Activated T-helper 1 cell treated with anti-CD3 and anti-CD28 coated beads, Interleukin-12 subunit alpha, Interleukin-12 subunit beta, Interleukin-2, Interleukin-4 antibody, amounts not matched to agents 30 ng/mL and 10 ng/mL and 1 ng/mL, durations not matched to agents 14 hours and 24 hours and 36 hours (primary cell): ENCODE results near the gene MAPK10. TPM values are rescaled to one million over a fixed set of nuclear protein-coding genes. Genes with fewer than 3 reads are reported as not detected.

Experiments used
- DNase-seq: peaks from one replicate; pipeline ENCODE4 v3.0.0; 2021; ENCODE audit warnings: low spot score
- H3K27ac Mint-ChIP-seq: one replicate; pipeline ENCODE4 v1.8.0; 2021; ENCODE audit warnings: mild to moderate bottlenecking, mixed read lengths
- H3K27me3 Mint-ChIP-seq: one replicate; pipeline ENCODE4 v1.8.0; 2022; ENCODE audit warnings: mild to moderate bottlenecking, moderate library complexity, mixed read lengths; ENCODE audit not compliant: insufficient read depth
- H3K36me3 Mint-ChIP-seq: one replicate; pipeline ENCODE4 v1.8.0; 2021; ENCODE audit warnings: low read depth, mixed read lengths
- H3K4me1 Mint-ChIP-seq: one replicate; pipeline ENCODE4 v1.8.0; 2021; ENCODE audit warnings: low read depth, mixed read lengths
- H3K4me3 Mint-ChIP-seq: one replicate; pipeline ENCODE4 v1.8.0; 2021; ENCODE audit warnings: mild to moderate bottlenecking, moderate library complexity, mixed read lengths
- H3K9me3 Mint-ChIP-seq: one replicate; pipeline ENCODE4 v1.8.0; 2021; ENCODE audit warnings: mixed read lengths
- intact Hi-C: fragments of 100-400 bp; cut with micrococcal nuclease; formaldehyde crosslinking; loops from one replicate; pipeline ENCODE4 v1.15.1; 2024
- total RNA-seq: library from RNA; stranded (reverse); gene quantifications from 2 replicates; pipeline ENCODE4 v1.2.3, GENCODE V29; 2022

MAPK10 gene
- total RNA-seq, 1 donor from 2014 or later = not detected

DNA sequence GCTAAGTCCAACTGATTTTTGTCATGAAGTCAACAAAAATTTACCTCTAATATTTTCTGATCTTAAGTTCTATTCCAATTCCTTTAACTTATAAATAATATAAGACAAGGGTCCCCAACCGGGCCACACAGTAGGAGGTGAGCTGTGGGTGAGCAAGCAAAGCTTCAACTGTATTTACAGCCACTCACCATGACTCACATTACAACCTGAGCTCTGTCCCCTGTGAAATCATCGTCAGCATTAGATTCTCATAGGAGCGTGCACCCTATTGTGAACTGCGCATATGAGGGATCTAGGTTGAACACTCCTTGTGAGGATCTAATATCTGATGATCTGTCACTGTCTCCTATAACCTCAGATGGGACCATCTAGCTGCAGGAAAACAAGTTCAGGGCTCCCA lies 227.4 kb downstream of the MAPK10 start:
- H3K4me3 Mint-ChIP-seq = no peak overlapping the region
- H3K4me1 Mint-ChIP-seq = no peaks in the 10 kb centered on the region
- DNase-seq = no peak
- H3K9me3 Mint-ChIP-seq = peaks cover 7% of the 10 kb centered on the region
- H3K27ac Mint-ChIP-seq = no peak overlapping the region
- H3K27me3 Mint-ChIP-seq = no peaks in the 10 kb centered on the region
- H3K36me3 Mint-ChIP-seq = no peaks in the 10 kb centered on the region
- intact Hi-C loops = no loop called here

DNA sequence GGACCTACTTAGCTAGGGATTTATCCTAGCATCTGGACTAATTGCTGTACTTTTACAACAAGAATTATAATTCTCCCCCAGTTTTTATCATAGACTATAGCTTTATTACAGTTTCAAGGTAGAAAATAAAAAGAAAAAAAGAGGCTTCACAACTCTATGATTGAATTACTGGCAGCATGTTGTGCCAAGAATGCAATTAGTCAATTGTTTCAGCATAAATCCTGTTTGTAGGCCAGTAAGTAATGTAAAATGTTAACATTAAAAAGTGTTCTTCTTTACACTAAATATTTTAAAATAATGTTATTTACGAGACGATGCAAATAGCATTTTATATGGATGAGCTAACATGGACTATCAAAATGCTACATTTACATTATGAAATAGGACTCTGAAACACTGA lies 228.4 kb downstream of the MAPK10 start:
- no peaks in the 10 kb centered on the region for H3K36me3 Mint-ChIP-seq
- no peaks in the 10 kb centered on the region for H3K27me3 Mint-ChIP-seq
- no peaks in the 10 kb centered on the region for H3K4me1 Mint-ChIP-seq
- DNase-seq = no peak
- H3K9me3 Mint-ChIP-seq = peaks cover 7% of the 10 kb centered on the region
- intact Hi-C loops = no loop called here
- no peak overlapping the region for H3K27ac Mint-ChIP-seq
- no peak overlapping the region for H3K4me3 Mint-ChIP-seq

DNA sequence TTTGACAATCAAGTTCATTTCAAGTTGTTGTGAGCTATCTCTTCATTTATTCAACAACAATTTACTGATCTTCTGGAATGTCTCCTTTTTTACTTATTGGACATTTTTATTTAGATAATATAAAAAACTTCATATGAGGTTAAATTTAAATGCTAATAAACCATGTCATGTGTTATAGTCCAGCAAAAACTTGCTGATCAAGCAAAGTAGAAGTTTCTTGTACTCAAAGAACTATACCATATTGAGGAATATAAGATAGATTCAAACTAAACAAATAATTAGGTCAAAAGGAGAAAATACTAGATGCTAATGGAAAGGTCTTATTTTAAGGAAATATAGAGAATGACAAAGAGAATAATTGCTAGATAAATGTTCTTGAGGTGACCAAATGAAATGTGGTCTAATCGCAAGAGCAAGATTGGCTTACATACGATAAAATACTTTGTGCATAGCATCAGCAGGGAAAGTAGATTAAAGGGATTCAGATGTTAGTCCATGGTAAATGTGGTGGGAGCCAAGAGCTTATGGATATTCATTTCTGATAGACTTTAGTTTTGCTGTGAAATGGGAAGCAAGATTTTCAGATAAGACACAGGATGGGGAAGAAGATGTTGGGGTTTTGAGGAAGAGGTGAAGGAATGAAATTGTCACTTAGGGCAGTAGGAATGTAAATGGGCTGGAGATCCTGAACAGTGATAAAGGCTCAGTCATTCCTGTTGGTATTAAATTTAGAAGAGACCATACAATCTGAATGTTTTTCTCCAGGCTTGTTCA lies 229.5 kb downstream of the MAPK10 start:
- intact Hi-C loops = no loop called here
- DNase-seq = no peak
- Mint-ChIP-seq H3K27ac (no peak overlapping the region), H3K27me3 (no peaks in the 10 kb centered on the region), H3K36me3 (no peaks in the 10 kb centered on the region), H3K9me3 (peaks cover 7% of the 10 kb centered on the region), H3K4me1 (no peaks in the 10 kb centered on the region), H3K4me3 (no peak overlapping the region)

DNA sequence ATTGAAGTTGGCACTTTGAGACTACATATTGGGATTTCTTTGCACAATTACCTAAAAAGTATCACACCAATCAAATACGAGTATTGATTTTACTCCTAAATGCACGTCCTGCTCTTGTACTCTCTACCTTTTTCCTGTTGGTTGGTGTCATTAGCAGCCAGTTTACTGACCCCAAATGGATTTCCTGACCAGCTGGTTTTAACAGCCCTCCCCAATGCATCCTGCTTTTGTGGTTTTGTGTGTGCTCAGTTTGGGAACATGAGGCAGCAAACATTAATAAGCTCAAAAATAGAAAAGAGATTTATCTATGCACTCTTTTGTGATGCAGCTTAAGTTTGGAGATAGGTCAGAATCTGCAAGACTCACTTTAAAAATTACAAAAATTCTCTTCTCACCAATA lies 230.3 kb downstream of the MAPK10 start:
- intact Hi-C loops = no loop called here
- no peaks in the 10 kb centered on the region for H3K36me3 Mint-ChIP-seq
- no peaks in the 10 kb centered on the region for H3K4me1 Mint-ChIP-seq
- no peak for DNase-seq
- peaks cover 7% of the 10 kb centered on the region for H3K9me3 Mint-ChIP-seq
- no peak overlapping the region for H3K4me3 Mint-ChIP-seq
- no peak overlapping the region for H3K27ac Mint-ChIP-seq
- H3K27me3 Mint-ChIP-seq = no peaks in the 10 kb centered on the region

DNA sequence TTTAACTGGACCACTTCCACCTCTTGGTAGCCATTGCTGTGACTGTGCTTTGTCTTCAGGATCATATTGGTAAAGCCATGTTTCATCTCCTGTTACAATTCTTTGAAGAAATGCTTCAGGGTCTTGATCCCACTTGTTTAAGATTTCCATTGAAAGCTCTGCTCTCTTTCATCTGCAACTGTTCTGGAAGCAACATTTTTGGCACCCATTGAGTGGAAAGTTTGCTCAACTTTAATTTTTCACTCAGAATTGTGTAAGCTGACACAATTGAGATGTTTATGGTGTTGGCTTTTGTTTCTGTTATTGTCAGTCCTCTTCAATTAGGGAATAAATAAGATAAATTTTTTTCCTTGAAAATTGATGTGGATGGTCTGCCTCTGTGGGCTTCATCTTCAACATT lies 237.4 kb downstream of the MAPK10 start:
- Mint-ChIP-seq H3K4me1 (no peaks in the 10 kb centered on the region), H3K27me3 (no peaks in the 10 kb centered on the region), H3K4me3 (no peak overlapping the region), H3K36me3 (no peaks in the 10 kb centered on the region), H3K9me3 (no peaks in the 10 kb centered on the region), H3K27ac (no peak overlapping the region)
- intact Hi-C loops = no loop called here
- DNase-seq = no peak

DNA sequence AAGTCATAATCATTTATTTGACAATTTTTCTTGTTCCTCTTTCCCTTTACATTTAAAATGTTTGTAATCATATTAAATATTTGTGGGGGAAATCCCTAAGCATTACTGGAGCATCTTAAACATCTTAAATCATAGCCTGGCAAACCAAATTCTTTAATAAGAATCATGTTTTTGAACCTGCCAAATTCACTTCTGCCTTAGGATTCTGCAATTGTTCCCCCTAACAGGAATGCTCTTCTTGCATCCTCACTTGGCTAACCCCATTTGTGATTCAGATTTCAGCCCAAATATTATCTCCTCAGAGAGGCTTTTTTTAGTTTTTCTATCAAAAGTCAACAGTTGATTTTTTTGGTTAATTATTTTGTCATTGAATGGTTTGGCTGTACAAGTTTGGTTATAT lies 241.1 kb downstream of the MAPK10 start:
- H3K27me3 Mint-ChIP-seq = no peaks in the 10 kb centered on the region
- DNase-seq = no peak
- H3K27ac Mint-ChIP-seq = no peak overlapping the region
- peaks cover 2% of the 10 kb centered on the region for H3K9me3 Mint-ChIP-seq
- intact Hi-C loops = no loop called here
- no peaks in the 10 kb centered on the region for H3K36me3 Mint-ChIP-seq
- H3K4me1 Mint-ChIP-seq = no peaks in the 10 kb centered on the region
- no peak overlapping the region for H3K4me3 Mint-ChIP-seq

DNA sequence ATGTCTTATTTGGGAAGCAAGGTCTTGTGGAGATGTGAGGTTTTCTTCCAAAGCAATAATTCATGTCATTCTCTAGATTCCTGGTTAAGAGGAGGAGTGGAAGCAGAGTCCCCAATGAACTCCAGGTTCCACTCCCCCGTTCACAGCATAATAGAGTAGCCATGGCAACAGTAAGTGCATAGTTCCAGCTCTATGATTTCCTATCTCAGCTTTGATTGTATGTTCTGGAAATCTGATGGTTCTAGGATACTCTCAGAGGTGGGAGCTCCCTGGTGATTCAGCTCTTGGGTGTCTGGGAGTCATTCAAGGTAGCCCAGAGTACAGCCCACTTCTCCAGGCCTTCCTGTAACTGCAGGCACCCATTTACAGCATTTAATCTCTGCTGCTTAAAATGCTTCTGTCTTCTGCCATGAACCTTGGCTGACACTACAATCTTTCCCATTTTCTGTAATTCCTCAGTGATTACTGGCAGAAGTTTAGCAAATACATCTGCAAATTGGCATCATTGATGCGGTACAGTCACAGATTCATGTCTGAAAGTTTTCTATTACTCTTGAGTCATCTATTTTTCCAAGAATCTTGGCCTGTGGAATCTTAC lies 242.0 kb downstream of the MAPK10 start:
- Mint-ChIP-seq H3K4me1 (no peaks in the 10 kb centered on the region), H3K4me3 (no peak overlapping the region), H3K27ac (no peak overlapping the region), H3K36me3 (no peaks in the 10 kb centered on the region), H3K9me3 (peaks cover 4% of the 10 kb centered on the region), H3K27me3 (no peaks in the 10 kb centered on the region)
- intact Hi-C loops = no loop called here
- DNase-seq = no peak

DNA sequence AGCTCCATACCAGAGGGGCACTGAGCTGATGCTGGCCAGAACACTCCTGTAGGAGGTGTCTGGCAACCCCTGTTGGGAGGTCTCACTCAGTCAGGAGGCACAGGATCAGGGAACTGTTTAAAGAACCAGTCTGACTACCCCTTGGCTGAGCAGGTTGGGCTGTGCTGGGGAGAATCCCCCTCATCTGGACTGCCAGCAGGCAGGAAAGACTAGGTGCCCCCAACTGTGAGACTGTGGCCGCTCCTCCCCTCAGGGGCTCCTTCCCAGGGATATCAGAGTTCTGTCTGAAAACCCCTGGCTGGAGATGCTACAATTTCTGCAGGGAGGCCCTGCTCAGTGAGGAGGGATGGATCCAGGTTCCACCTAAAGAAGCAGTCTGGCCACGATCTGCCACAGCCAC lies 245.3 kb downstream of the MAPK10 start:
- no peak for DNase-seq
- intact Hi-C loops = no loop called here

DNA sequence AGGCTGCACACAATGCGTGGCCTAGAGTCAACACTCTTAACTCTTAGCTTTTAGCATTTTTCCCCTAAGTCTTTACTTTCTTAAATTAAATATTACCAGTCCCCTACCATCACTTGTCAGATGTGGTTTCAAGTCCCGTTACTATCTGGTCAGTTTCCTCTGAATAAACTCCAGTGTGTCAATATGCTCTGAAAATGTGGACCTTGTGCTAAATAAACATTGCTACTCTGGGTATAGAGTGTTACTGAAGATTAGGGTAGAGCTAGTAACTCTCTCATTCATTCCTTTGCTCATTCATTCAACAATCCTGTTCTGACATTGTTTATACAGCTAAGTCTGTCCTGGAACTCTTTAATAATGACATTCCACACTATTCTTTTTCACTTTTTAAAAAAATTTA lies 251.0 kb downstream of the MAPK10 start:
- Mint-ChIP-seq H3K4me1 (no peaks in the 10 kb centered on the region), H3K27ac (no peak overlapping the region), H3K27me3 (no peaks in the 10 kb centered on the region), H3K36me3 (no peaks in the 10 kb centered on the region), H3K9me3 (peaks cover 3% of the 10 kb centered on the region), H3K4me3 (no peak overlapping the region)
- intact Hi-C loops = no loop called here
- DNase-seq = no peak

More for the DNA sequence above, 245.3 kb downstream of the MAPK10 start:
- Mint-ChIP-seq H3K36me3 (no peaks in the 10 kb centered on the region), H3K9me3 (peaks cover 4% of the 10 kb centered on the region), H3K4me1 (no peaks in the 10 kb centered on the region), H3K4me3 (no peak overlapping the region), H3K27ac (no peak overlapping the region), H3K27me3 (no peaks in the 10 kb centered on the region)

DNA sequence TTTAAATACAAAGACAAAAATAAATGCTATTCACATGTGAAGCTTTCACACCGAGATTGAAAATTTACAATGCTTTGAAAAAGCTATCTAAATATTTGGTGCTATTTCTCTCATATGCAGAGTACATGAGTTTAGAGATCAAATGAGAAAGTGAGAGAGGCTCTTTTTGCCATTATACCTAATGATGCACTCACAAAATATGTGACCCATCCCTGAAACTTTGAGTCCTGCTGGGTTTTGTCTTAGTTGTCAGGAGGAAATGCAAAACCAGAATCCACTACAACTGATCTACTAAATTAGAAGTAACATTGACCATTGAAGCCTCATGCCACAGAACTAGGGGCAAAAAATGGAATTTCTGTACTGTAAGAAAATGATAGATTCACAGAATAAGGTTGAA lies 251.7 kb downstream of the MAPK10 start:
- H3K9me3 Mint-ChIP-seq = no peaks in the 10 kb centered on the region
- intact Hi-C loops = no loop called here
- no peak for DNase-seq
- no peaks in the 10 kb centered on the region for H3K4me1 Mint-ChIP-seq
- no peak overlapping the region for H3K4me3 Mint-ChIP-seq
- H3K27ac Mint-ChIP-seq = no peak overlapping the region
- H3K36me3 Mint-ChIP-seq = no peaks in the 10 kb centered on the region
- no peaks in the 10 kb centered on the region for H3K27me3 Mint-ChIP-seq

DNA sequence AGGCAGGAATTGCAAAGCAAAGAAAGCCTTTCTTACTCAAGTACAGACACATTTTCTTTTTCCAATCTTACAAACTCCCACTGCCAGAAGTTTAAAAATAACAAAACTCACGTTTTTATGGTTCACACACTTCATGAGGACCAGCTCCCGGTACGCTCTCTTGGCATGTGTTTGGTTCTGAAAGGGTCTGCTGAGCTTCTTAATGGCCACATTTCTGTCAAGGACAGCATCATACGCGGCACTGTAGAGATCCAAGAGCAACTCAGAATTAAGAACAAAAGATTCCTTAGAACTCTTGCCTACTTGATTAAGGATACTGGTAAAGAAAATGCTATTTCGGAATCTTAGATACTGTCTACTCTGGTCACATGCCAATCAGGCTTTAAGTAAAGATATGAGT lies 252.7 kb downstream of the MAPK10 start:
- no peak overlapping the region for H3K4me3 Mint-ChIP-seq
- no peaks in the 10 kb centered on the region for H3K4me1 Mint-ChIP-seq
- intact Hi-C loops = no loop called here
- H3K27me3 Mint-ChIP-seq = no peaks in the 10 kb centered on the region
- no peak for DNase-seq
- H3K36me3 Mint-ChIP-seq = no peaks in the 10 kb centered on the region
- H3K9me3 Mint-ChIP-seq = no peaks in the 10 kb centered on the region
- no peak overlapping the region for H3K27ac Mint-ChIP-seq

DNA sequence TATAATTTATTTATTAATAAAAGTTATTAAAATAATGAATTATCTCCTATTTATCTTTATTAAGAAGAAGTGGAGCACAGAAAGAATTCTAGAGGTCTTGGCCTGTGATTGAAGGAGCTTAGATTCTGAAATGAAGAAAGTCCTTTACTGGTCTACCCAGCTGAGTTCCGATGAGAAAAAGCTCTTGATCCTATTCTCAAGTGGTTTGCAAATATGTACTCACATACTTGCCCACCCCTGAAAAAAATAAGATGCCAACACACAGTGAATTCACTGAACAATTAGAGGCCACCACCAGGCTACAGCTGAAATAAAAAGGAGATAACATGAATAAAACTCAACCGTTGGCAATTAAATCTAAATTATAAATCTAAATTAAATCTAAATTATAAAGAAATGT lies 253.4 kb downstream of the MAPK10 start:
- no peaks in the 10 kb centered on the region for H3K36me3 Mint-ChIP-seq
- no peaks in the 10 kb centered on the region for H3K4me1 Mint-ChIP-seq
- no peak overlapping the region for H3K27ac Mint-ChIP-seq
- intact Hi-C loops = no loop called here
- H3K9me3 Mint-ChIP-seq = no peaks in the 10 kb centered on the region
- H3K4me3 Mint-ChIP-seq = no peak overlapping the region
- no peaks in the 10 kb centered on the region for H3K27me3 Mint-ChIP-seq
- DNase-seq = no peak

DNA sequence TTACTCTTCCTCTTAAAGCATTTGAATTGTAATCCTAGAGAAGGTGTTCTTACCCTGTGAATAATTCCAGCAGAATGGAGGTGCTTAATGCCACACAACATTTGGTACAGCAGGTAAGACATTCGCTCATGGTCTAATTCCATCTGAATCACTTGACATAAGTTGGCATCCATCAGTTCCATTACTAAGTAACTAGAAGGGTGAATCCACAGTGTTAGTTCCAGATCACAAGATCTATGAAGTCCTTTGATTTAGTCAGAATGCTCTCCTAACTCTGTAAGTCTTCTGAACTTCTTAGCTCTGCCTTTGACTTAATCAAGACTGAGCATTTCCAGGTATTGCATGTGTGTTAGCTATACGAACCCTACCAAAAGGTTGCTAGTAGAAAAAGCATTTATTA lies 258.0 kb downstream of the MAPK10 start:
- H3K27ac Mint-ChIP-seq = no peak overlapping the region
- H3K4me1 Mint-ChIP-seq = no peaks in the 10 kb centered on the region
- no peaks in the 10 kb centered on the region for H3K9me3 Mint-ChIP-seq
- H3K36me3 Mint-ChIP-seq = no peaks in the 10 kb centered on the region
- intact Hi-C loops = no loop called here
- H3K4me3 Mint-ChIP-seq = no peak overlapping the region
- DNase-seq = no peak
- H3K27me3 Mint-ChIP-seq = no peaks in the 10 kb centered on the region

DNA sequence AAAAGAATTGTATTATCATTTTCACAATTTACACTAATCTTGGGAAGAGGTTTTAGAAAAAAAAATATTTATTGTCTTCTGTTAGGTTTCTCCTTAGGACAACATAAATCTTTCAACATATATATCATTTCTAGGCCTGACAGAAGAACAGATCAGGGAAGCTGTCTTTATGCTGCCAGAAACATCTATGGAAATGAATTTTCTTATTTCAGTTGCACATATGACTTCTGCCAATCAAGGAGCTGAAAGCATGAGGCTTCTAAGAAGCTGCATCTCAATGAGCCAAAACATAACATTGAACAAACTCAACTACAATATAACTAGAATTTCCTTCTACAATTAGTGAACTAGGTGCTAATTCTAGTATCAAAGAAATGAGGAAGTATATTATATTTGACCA lies 258.4 kb downstream of the MAPK10 start:
- intact Hi-C loops = no loop called here
- Mint-ChIP-seq H3K36me3 (no peaks in the 10 kb centered on the region), H3K27me3 (no peaks in the 10 kb centered on the region), H3K27ac (no peak overlapping the region), H3K4me3 (no peak overlapping the region), H3K4me1 (no peaks in the 10 kb centered on the region), H3K9me3 (no peaks in the 10 kb centered on the region)
- DNase-seq = no peak
